Activated naive CD4-positive, alpha-beta T cell treated with anti-CD3 and anti-CD28 coated beads for 36 hours (primary cell): ENCODE data around the gene CDON. TPM values are rescaled to one million over a fixed set of nuclear protein-coding genes. Genes with fewer than 3 reads are reported as not detected.
"Not testable (repeated sequence)": the region's sequence is repeated elsewhere in the genome, so short reads cannot be mapped to it uniquely, and the experiment has no call there.

Source experiments
- CTCF ChIA-PET: fragments of 350-600 bp; sonication (Branson Sonifier 250); formaldehyde crosslinking; loops from one replicate; lab custom pipeline; 2021; ENCODE audit warnings: antibody characterized with exemption; lab: Charles Lee
- DNase-seq: peaks from one replicate; pipeline ENCODE4 v3.0.0-alpha.2; 2020
- H3K27ac Mint-ChIP-seq: one replicate; pipeline ENCODE4 v1.8.0; 2021; ENCODE audit warnings: mild to moderate bottlenecking, mixed read lengths
- H3K27me3 Mint-ChIP-seq: one replicate; pipeline ENCODE4 v1.8.0; 2021; ENCODE audit warnings: low read depth, mixed read lengths
- H3K36me3 Mint-ChIP-seq: one replicate; pipeline ENCODE4 v1.8.0; 2021; ENCODE audit warnings: low read depth, mixed read lengths
- H3K4me1 Mint-ChIP-seq: one replicate; pipeline ENCODE4 v1.8.0; 2021; ENCODE audit warnings: low read depth, mixed read lengths
- H3K4me3 Mint-ChIP-seq: one replicate; pipeline ENCODE4 v1.8.0; 2021; ENCODE audit warnings: mild to moderate bottlenecking, moderate library complexity, mixed read lengths
- H3K9me3 Mint-ChIP-seq: one replicate; pipeline ENCODE4 v1.8.0; 2021; ENCODE audit warnings: mixed read lengths
- intact Hi-C: fragments of 100-400 bp; cut with micrococcal nuclease; formaldehyde crosslinking; loops from one replicate; pipeline ENCODE4 v1.15.1; 2023
- total RNA-seq, 2 experiments: library from RNA; stranded (reverse); gene quantifications; one replicate each; pipeline ENCODE4 v1.2.3, GENCODE V29; 2021

The CDON gene
- total RNA-seq, 2 experiments from 2014 or later = 2.6 to 3.5 TPM

DNA sequence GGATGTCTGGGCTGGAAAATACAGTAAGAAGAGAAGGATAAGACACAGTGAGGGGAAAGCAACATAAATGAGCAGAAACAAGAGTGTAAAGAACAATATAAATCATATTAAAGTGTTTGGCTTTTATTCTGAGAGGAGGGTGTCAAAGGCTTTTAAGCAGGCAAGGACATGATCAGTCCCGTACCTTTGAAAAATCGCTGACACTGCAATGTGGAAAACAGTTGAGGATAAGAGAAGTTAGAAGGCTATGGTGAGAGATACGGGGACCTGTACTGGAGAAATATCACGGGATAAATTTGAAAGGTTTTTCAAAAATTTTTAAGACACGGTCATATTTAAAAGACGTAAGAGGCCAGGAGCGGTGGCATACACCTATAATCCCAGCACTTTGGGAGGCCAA, 30.3 kb downstream of the CDON start:
- intact Hi-C loops = no loop called here
- no peak for DNase-seq
- CTCF ChIA-PET = interaction anchor here (0.6 kb wide), 1 partner anchor 648 kb away, joined by 4 read pairs; no protein-coding TSS in a partner anchor
- H3K36me3 Mint-ChIP-seq = no peaks in the 10 kb centered on the region
- H3K4me3 Mint-ChIP-seq = no peak overlapping the region
- H3K9me3 Mint-ChIP-seq = no peaks in the 10 kb centered on the region
- H3K4me1 Mint-ChIP-seq = no peaks in the 10 kb centered on the region
- no peak overlapping the region for H3K27ac Mint-ChIP-seq
- H3K27me3 Mint-ChIP-seq = peaks cover 3% of the 10 kb centered on the region

DNA sequence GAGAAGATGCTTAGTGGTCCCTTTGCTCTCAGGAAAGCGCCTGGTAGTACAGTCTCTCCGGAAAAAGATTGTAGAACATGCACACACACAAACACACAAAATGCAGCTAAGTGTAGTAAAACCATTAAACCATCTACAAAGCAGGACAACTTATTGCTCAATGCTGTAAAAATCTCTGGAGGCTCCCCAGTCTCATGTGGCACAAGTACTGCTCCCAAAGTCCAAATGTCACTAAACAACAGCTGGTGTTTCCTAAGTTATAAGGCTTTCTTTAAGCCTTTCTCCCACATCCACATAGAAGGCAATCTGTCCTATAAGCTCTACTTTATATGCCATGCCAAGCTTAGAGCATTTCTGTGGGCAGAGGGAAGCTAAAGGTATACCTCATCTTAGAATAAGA, 32.9 kb downstream of the CDON start:
- CTCF ChIA-PET = no interaction called here
- intact Hi-C loops = no loop called here
- no peaks in the 10 kb centered on the region for H3K9me3 Mint-ChIP-seq
- H3K36me3 Mint-ChIP-seq = no peaks in the 10 kb centered on the region
- no peak for DNase-seq
- H3K27me3 Mint-ChIP-seq = peaks cover 3% of the 10 kb centered on the region
- H3K4me3 Mint-ChIP-seq = no peak overlapping the region
- no peaks in the 10 kb centered on the region for H3K4me1 Mint-ChIP-seq
- no peak overlapping the region for H3K27ac Mint-ChIP-seq

DNA sequence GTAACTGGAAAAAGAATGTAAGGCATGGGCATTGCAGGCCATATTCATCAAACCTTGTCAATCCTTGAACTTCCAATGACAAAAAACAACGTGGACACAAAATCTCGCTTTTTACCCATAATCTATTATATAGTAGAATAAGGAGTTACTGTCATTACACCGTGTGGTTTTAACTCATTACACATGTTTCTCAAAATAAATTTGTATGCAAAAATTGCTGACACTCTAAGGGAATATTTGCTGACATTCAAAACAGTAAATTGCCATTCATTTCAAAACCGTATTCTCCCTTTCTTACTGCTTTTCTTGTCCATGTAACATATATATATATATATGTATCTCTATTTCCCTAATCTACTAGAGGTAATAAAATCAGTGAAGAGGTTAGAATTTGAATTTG, 33.4 kb downstream of the CDON start:
- Mint-ChIP-seq H3K27me3 (peaks cover 3% of the 10 kb centered on the region), H3K36me3 (no peaks in the 10 kb centered on the region), H3K4me3 (no peak overlapping the region), H3K9me3 (no peaks in the 10 kb centered on the region), H3K4me1 (no peaks in the 10 kb centered on the region), H3K27ac (no peak overlapping the region)
- CTCF ChIA-PET = no interaction called here
- no peak for DNase-seq
- intact Hi-C loops = no loop called here

DNA sequence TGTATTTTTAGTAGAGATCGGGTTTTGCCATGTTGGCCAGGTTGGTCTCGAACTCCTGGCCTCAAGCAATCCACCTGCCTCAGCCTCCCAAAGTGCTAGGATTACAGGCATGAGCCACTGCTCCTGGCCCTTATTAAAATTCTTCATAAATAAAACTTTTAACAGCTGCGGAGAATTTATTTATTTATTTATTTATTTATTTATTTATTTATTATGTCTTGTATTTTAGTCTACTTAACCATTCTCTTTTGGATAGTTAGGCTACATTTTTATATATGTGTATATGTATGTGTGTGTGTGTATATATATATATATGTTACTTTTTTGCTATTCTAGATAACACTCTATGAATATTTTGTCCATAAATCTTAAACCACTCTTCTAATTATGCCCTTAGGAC, 34.1 kb downstream of the CDON start:
- H3K27me3 Mint-ChIP-seq, H3K27ac Mint-ChIP-seq, intact Hi-C loops, H3K4me1 Mint-ChIP-seq, H3K36me3 Mint-ChIP-seq, H3K9me3 Mint-ChIP-seq, CTCF ChIA-PET, H3K4me3 Mint-ChIP-seq, DNase-seq: not testable (repeated sequence)

DNA sequence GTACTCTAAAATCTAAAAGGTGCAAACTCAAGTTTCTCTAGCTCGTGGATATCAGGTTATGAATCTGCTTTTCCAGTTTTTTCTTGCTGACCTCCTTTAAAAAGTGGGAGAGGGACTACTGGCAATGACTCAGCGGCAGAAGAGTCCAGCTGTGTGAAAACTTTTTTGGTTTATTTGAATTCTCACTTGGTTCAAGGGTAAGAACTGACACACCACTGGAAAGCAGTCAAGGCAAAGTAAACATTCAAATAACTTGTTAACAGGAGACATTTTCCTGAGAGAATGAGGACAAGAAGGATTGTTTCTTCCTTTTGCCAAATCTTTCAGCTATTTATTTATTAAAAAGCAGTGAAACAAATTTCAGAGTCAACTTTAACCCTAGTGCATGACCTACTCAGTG, 36.1 kb downstream of the CDON start:
- Mint-ChIP-seq H3K36me3 (no peaks in the 10 kb centered on the region), H3K27ac (no peak overlapping the region), H3K4me3 (no peak overlapping the region), H3K4me1 (no peaks in the 10 kb centered on the region), H3K9me3 (no peaks in the 10 kb centered on the region), H3K27me3 (peaks cover 3% of the 10 kb centered on the region)
- intact Hi-C loops = no loop called here
- no peak for DNase-seq
- CTCF ChIA-PET = interaction anchor here (0.7 kb wide), 1 partner anchor 71 kb away, joined by 3 read pairs; no protein-coding TSS in a partner anchor

DNA sequence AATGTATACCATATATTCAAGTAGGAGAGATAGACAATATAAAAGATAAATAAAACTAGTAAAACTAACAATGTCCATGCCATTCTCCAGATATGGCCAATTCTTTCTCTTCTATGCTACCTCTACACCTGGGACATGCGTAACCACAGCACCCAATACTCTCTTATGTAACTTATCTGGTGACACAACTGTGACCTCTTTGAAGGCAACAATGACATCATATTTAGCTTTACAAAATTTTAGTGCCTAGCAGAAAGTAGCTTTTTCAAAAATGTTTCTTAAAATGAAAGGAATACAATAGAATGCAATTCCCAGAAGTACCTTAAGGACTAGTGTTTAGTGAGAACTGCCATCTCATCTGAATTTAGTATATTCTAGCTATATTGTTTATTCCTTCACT, 36.8 kb downstream of the CDON start:
- Mint-ChIP-seq H3K27ac (no peak overlapping the region), H3K27me3 (peaks cover 3% of the 10 kb centered on the region), H3K9me3 (no peaks in the 10 kb centered on the region), H3K4me3 (no peak overlapping the region), H3K4me1 (no peaks in the 10 kb centered on the region), H3K36me3 (peaks cover under 1% of the 10 kb centered on the region)
- CTCF ChIA-PET = no interaction called here
- DNase-seq = no peak
- intact Hi-C loops = no loop called here

DNA sequence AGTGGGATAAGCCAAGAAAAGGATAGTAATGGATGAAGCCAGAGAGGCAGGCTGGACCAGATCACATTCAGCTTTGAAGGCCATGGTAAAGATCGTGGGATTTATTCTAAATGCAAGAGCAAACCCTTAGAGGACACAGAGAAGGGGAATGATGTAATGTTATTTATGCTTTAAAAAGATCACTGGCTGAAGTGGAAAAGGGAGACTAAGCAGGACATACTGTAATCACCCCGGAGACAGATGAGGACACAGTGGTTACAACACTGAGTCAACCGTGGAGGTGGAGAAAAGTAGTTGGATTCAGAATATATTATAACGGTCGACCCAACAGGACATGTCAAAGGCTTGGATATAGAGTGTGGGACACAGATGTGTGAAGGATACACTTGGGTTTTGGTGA, 38.5 kb downstream of the CDON start:
- Mint-ChIP-seq H3K27me3 (no peaks in the 10 kb centered on the region), H3K27ac (no peak overlapping the region), H3K4me1 (no peaks in the 10 kb centered on the region), H3K36me3 (peaks cover 3% of the 10 kb centered on the region), H3K4me3 (no peak overlapping the region), H3K9me3 (no peaks in the 10 kb centered on the region)
- CTCF ChIA-PET = no interaction called here
- intact Hi-C loops = no loop called here
- no peak for DNase-seq

DNA sequence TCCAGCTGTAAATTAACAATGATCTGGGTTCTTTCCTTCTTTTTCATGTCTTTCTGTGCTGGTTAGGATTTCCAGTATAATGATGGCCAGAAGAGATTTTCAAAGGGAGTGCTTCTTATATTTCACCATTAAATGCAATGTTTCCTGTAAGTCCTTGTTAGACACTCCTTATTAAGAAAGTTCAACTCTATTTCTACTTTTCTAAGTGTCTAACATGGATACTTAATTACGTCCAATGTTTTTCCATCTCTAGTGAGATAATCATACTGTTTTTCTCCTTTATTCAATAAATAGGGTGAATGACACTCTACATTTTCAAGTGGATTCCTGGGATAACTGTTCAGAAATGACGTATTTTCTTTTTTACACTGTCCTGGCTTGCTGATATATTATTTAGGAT, 49.8 kb downstream of the CDON start:
- H3K9me3 Mint-ChIP-seq = no peaks in the 10 kb centered on the region
- H3K4me3 Mint-ChIP-seq = no peak overlapping the region
- no peak overlapping the region for H3K27ac Mint-ChIP-seq
- H3K36me3 Mint-ChIP-seq = peaks cover 6% of the 10 kb centered on the region
- H3K27me3 Mint-ChIP-seq = no peaks in the 10 kb centered on the region
- DNase-seq = no peak
- H3K4me1 Mint-ChIP-seq = no peaks in the 10 kb centered on the region
- CTCF ChIA-PET = no interaction called here
- intact Hi-C loops = no loop called here

DNA sequence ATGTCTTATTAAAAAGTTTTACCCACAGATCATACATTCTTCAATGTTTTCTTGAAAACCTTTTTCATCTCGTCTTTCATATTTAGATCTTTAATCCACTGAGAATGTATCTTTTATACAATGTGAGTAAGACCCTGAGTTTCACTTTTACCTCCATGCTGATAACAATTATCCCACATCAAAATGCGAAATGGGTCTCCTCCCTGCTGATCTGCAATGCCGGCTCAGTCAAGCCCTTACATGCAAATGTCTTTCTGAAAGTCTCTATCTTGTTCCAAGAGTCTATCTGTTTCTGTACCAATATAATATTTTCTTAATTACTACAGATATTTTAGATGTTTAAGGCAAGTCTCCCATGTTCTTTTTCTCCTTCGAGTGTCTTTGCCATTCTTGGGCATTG, 50.9 kb downstream of the CDON start:
- Mint-ChIP-seq H3K27me3 (no peaks in the 10 kb centered on the region), H3K4me3 (no peak overlapping the region), H3K9me3 (no peaks in the 10 kb centered on the region), H3K27ac (no peak overlapping the region), H3K36me3 (peaks cover 4% of the 10 kb centered on the region), H3K4me1 (no peaks in the 10 kb centered on the region)
- CTCF ChIA-PET = no interaction called here
- intact Hi-C loops = no loop called here
- DNase-seq = no peak

DNA sequence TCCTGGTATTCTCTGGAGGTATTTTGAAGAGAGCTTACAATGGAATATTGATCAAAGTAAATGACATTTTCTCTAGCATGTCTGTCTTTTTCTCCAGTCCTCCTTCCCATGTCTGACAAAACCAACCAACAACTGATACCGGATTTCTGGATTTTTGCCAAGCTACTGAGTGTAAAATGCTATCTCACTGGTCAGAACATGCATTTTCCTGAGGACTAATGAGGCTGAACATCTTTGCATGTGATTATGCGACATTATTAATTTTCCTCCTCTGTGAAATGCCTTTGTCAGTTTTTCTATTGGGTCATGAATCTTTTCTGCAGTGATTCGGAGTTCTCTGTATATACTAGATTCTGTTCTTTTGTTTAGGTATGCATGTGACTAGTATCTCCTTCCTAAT, 51.4 kb downstream of the CDON start:
- Mint-ChIP-seq H3K4me3 (no peak overlapping the region), H3K36me3 (peaks cover 2% of the 10 kb centered on the region), H3K27ac (no peak overlapping the region), H3K27me3 (no peaks in the 10 kb centered on the region), H3K4me1 (no peaks in the 10 kb centered on the region), H3K9me3 (no peaks in the 10 kb centered on the region)
- DNase-seq = no peak
- intact Hi-C loops = no loop called here
- CTCF ChIA-PET = no interaction called here

DNA sequence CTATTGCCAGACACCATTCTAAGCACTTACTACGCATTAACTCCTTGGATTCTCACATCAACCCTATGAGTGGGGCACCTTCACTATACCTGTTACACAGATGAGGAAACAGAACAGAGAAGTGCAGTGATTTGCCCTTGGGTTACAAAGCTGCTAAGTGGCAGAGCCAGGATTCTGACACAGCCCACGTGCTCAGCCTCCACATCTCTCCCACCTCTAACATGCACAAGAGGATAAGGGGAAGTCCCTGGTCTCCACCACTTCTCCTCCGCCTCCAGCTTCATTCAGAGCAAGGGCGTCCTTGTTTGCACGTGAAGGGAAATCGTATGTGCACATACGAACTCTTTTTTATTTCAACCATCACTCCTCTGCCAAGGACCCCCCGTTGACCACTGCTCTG, 53.7 kb downstream of the CDON start:
- no peak overlapping the region for H3K27ac Mint-ChIP-seq
- H3K4me1 Mint-ChIP-seq = no peaks in the 10 kb centered on the region
- no peak for DNase-seq
- intact Hi-C loops = no loop called here
- CTCF ChIA-PET = no interaction called here
- peaks cover 3% of the 10 kb centered on the region for H3K36me3 Mint-ChIP-seq
- H3K4me3 Mint-ChIP-seq = no peak overlapping the region
- no peaks in the 10 kb centered on the region for H3K9me3 Mint-ChIP-seq
- H3K27me3 Mint-ChIP-seq = no peaks in the 10 kb centered on the region

DNA sequence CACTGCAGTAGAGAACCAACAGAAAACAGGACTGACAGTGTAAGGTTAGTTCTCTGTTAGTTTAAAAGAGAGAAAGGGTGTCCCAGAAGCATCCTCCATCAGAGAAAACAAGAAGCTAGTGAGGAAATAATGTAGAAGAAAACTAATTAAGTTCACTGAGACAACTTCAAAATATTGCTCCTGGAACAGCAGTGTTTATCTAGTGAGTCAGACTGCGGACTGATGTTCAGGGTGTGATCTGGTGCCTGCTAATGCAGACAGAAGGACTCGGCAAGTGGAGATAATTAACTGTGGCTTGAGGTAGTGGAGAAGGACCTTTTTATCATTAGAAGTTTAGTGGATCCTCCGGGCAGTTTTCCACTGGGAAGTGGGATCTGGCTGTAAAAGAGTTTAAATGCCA, 55.4 kb downstream of the CDON start:
- DNase-seq = no peak
- Mint-ChIP-seq H3K36me3 (peaks cover 3% of the 10 kb centered on the region), H3K9me3 (no peaks in the 10 kb centered on the region), H3K27ac (no peak overlapping the region), H3K4me3 (no peak overlapping the region), H3K27me3 (no peaks in the 10 kb centered on the region), H3K4me1 (no peaks in the 10 kb centered on the region)
- intact Hi-C loops = no loop called here
- CTCF ChIA-PET = no interaction called here

DNA sequence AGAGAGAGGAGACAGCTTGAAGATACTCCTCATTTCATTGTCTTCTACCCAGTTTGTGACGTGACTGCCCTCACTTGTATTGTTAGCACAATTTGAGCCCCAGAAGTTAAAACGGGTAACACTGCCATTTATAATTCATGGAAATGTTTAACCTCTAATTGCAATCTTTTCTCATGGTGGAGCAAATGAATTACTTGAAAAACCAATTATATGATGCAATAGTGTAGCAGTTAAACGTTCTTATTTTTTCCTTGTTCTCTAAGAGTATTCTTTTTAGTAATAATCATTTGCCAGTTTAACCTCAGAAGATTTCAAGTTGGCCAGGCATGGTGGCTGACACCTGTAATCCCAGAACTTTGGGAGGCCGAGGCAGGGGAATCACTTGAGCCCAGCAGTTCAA, 56.6 kb downstream of the CDON start:
- no peak overlapping the region for H3K4me3 Mint-ChIP-seq
- peaks cover 3% of the 10 kb centered on the region for H3K36me3 Mint-ChIP-seq
- H3K9me3 Mint-ChIP-seq = no peaks in the 10 kb centered on the region
- H3K27me3 Mint-ChIP-seq = no peaks in the 10 kb centered on the region
- no peak for DNase-seq
- CTCF ChIA-PET = no interaction called here
- intact Hi-C loops = no loop called here
- H3K27ac Mint-ChIP-seq = no peak overlapping the region
- H3K4me1 Mint-ChIP-seq = no peaks in the 10 kb centered on the region

DNA sequence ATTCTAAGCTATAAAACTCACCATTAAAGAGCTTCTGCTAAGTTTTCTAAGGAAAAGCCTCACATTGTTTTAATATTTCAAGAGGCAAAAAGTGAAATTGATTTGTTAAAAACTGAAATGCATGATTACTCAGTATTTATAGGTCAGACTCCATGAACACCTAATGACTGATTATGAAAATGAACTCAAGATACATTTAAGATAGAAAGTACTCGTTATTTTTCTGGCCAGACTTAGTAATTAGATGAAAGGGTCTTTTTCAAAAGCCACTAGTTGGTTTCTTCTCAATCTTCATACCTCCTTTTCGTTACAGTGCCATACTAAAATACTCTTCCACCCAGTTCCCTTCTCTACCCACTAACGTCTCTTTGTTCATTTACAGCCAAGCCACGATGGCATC, 60.5 kb downstream of the CDON start:
- H3K27ac Mint-ChIP-seq = no peak overlapping the region
- no peak for DNase-seq
- H3K4me1 Mint-ChIP-seq = no peaks in the 10 kb centered on the region
- no peak overlapping the region for H3K4me3 Mint-ChIP-seq
- H3K27me3 Mint-ChIP-seq = no peaks in the 10 kb centered on the region
- intact Hi-C loops = no loop called here
- peaks cover 4% of the 10 kb centered on the region for H3K36me3 Mint-ChIP-seq
- H3K9me3 Mint-ChIP-seq = no peaks in the 10 kb centered on the region
- CTCF ChIA-PET = no interaction called here
